Panc1 (cell line): Measurements from ENCODE around the gene ALG6. TPM values are rescaled to one million over a fixed set of nuclear protein-coding genes. Genes with fewer than 3 reads are reported as not detected.

Source experiments
- ATAC-seq: fragments of 200-7000 bp; cut with Tn5 transposase; 2 replicates; pipeline ENCODE4 v1.9.1; 2020; ENCODE audit warnings: mild to moderate bottlenecking, moderate library complexity
- BruUV-seq: library from RNA; stranded (reverse); fragments of 400-500 nt; replicated peaks from 2 replicates; lab custom pipeline; 2021; lab: Mats Ljungman, UMichigan
- CTCF ChIA-PET: fragments of 300-600 bp; sonication (Branson Sonifier 250); formaldehyde crosslinking; loops from one replicate; lab custom pipeline; 2022; ENCODE audit warnings: antibody characterized with exemption; lab: Charles Lee
- POLR2A ChIA-PET: fragments of 300-600 bp; sonication (Branson Sonifier 250); formaldehyde crosslinking; loops from one replicate; lab custom pipeline; 2022; ENCODE audit warnings: antibody characterized with exemption; lab: Charles Lee
- DNase-seq: peaks from one replicate; pipeline ENCODE4 v3.0.0-alpha.2; 2010; ENCODE audit warnings: low read depth, low spot score
- H3K27ac ChIP-seq: 2 replicates; pipeline ENCODE4 v1.5.1; 2011; ENCODE audit warnings: mild to moderate bottlenecking, low read length, inconsistent platforms
- H3K27me3 ChIP-seq: fragments of 200-500 bp; sonication (Bioruptor generic); 2 replicates; pipeline ENCODE4 v1.6.0; 2014; ENCODE audit warnings: low read length, inconsistent platforms; ENCODE audit not compliant: control insufficient read depth, insufficient read depth
- H3K36me3 ChIP-seq: fragments of 200-500 bp; sonication (Bioruptor generic); 2 replicates; pipeline ENCODE4 v1.5.1; 2014; ENCODE audit warnings: inconsistent platforms, mild to moderate bottlenecking, low read length, moderate library complexity; ENCODE audit not compliant: control insufficient read depth, insufficient read depth
- H3K4me1 ChIP-seq: 2 replicates; pipeline ENCODE4 v1.5.1; 2011; ENCODE audit warnings: inconsistent platforms, mild to moderate bottlenecking, low read length, moderate library complexity; ENCODE audit not compliant: control insufficient read depth, insufficient read depth
- H3K4me3 ChIP-seq, 2 experiments: 2 replicates each; pipeline ENCODE4 v1.5.1; 2011 to 2012; ENCODE audit warnings: low read depth in 2 of 2, low read length in 2 of 2, mild to moderate bottlenecking in 2 of 2, inconsistent platforms in 1 of 2, moderate library complexity in 1 of 2
- H3K9me3 ChIP-seq: fragments of 200-500 bp; sonication (Bioruptor generic); 2 replicates; pipeline ENCODE4 v1.5.1; 2014; ENCODE audit warnings: low read depth, mild to moderate bottlenecking, inconsistent platforms, low read length, moderate library complexity; ENCODE audit not compliant: control insufficient read depth, insufficient read depth
- POLR2AphosphoS5 ChIP-seq: IDR thresholded peaks from 2 replicates; pipeline ENCODE4 v1.6.1; 2012; ENCODE audit warnings: mild to moderate bottlenecking, low read depth, low read length, moderate library complexity
- SIN3A ChIP-seq: IDR thresholded peaks from 2 replicates; pipeline ENCODE4 v1.6.1; 2012; ENCODE audit warnings: low read depth, mild to moderate bottlenecking, low read length, moderate library complexity, borderline replicate concordance; ENCODE audit not compliant: insufficient read depth
- TCF7L2 ChIP-seq: IDR thresholded peaks from 2 replicates; pipeline ENCODE4 v1.6.1; 2011; ENCODE audit warnings: mild to moderate bottlenecking, low read depth, low read length, inconsistent platforms
- in situ Hi-C: cut with HindIII; loops from 2 replicates; pipeline ENCODE4 v1.10.0; 2016; ENCODE audit warnings: low sequenced_read_pairs, low pct_unique_long_range_greater_than_20kb
- intact Hi-C: fragments of 100-400 bp; cut with micrococcal nuclease; formaldehyde crosslinking; loops from one replicate; pipeline ENCODE4 v1.10.0; 2022; ENCODE audit not compliant: unreplicated experiment
- total RNA-seq: library from RNA; stranded (reverse); gene quantifications from one replicate; pipeline ENCODE4 v1.2.1, GENCODE V29; 2021; ENCODE audit not compliant: unreplicated experiment
- TF ChIP-seq, protein P1 (sequence below): fragments of 450-650 bp; IDR thresholded peaks from 2 replicates; pipeline ENCODE4 v1.5.1; 2017; ENCODE audit warnings: mild to moderate bottlenecking
- TF ChIP-seq, protein P2 (sequence below), 2 experiments: IDR thresholded peaks; 2 replicates each; pipeline ENCODE4 v1.6.1; 2011 to 2012; ENCODE audit warnings: low read depth in 2 of 2, control low read depth in 1 of 2, low read length in 1 of 2, mild to moderate bottlenecking in 1 of 2, moderate library complexity in 1 of 2; ENCODE audit not compliant: insufficient read depth in 1 of 2

The ALG6 gene
- total RNA-seq, 1 experiment from 2014 or later = 22.6 TPM

DNA sequence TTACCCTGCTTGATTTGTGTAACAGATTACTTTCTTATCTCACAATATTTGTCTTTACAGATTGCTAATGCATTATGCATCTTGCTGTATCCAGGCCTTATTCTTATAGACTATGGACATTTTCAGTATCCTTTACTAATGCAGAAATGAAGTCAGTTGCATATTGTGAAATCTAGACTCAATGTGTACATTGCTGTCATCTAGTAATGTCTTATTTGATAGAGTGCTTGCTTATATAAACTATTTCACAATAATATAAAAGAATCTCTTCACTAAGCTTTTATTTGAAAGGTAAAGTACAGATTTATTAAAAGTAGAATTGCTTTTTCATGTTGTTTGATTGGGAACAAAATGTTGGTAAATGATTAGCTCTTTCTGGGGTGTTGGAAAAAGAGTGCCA is 39.6 kb downstream of the ALG6 start:
- H3K27ac ChIP-seq = no peak overlapping the region
- H3K4me1 ChIP-seq = no peaks in the 10 kb centered on the region
- no peaks in the 10 kb centered on the region for H3K9me3 ChIP-seq
- TF ChIP-seq, protein P1, sequence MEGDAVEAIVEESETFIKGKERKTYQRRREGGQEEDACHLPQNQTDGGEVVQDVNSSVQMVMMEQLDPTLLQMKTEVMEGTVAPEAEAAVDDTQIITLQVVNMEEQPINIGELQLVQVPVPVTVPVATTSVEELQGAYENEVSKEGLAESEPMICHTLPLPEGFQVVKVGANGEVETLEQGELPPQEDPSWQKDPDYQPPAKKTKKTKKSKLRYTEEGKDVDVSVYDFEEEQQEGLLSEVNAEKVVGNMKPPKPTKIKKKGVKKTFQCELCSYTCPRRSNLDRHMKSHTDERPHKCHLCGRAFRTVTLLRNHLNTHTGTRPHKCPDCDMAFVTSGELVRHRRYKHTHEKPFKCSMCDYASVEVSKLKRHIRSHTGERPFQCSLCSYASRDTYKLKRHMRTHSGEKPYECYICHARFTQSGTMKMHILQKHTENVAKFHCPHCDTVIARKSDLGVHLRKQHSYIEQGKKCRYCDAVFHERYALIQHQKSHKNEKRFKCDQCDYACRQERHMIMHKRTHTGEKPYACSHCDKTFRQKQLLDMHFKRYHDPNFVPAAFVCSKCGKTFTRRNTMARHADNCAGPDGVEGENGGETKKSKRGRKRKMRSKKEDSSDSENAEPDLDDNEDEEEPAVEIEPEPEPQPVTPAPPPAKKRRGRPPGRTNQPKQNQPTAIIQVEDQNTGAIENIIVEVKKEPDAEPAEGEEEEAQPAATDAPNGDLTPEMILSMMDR = no peak
- TF ChIP-seq, protein P2, sequence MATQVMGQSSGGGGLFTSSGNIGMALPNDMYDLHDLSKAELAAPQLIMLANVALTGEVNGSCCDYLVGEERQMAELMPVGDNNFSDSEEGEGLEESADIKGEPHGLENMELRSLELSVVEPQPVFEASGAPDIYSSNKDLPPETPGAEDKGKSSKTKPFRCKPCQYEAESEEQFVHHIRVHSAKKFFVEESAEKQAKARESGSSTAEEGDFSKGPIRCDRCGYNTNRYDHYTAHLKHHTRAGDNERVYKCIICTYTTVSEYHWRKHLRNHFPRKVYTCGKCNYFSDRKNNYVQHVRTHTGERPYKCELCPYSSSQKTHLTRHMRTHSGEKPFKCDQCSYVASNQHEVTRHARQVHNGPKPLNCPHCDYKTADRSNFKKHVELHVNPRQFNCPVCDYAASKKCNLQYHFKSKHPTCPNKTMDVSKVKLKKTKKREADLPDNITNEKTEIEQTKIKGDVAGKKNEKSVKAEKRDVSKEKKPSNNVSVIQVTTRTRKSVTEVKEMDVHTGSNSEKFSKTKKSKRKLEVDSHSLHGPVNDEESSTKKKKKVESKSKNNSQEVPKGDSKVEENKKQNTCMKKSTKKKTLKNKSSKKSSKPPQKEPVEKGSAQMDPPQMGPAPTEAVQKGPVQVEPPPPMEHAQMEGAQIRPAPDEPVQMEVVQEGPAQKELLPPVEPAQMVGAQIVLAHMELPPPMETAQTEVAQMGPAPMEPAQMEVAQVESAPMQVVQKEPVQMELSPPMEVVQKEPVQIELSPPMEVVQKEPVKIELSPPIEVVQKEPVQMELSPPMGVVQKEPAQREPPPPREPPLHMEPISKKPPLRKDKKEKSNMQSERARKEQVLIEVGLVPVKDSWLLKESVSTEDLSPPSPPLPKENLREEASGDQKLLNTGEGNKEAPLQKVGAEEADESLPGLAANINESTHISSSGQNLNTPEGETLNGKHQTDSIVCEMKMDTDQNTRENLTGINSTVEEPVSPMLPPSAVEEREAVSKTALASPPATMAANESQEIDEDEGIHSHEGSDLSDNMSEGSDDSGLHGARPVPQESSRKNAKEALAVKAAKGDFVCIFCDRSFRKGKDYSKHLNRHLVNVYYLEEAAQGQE (IDR thresholded peaks at IDR 0.05; ENCODE audit: insufficient read depth in 1 of 2, low read depth in 2 of 2, low read length in 1 of 2) = no peak
- H3K36me3 ChIP-seq = 0 out of 2 replicates have a peak, but pooled peaks cover 6% of the 10 kb centered on the region
- CTCF ChIA-PET = no interaction called here
- BruUV-seq = no TSS peak
- no peak overlapping the region for H3K4me3 ChIP-seq
- in situ Hi-C loops (no loop called here), intact Hi-C loops (no loop called here)
- POLR2A ChIA-PET = no interaction called here
- no peaks in the 10 kb centered on the region for H3K27me3 ChIP-seq
- ATAC-seq (no peak), DNase-seq (no peak)

DNA sequence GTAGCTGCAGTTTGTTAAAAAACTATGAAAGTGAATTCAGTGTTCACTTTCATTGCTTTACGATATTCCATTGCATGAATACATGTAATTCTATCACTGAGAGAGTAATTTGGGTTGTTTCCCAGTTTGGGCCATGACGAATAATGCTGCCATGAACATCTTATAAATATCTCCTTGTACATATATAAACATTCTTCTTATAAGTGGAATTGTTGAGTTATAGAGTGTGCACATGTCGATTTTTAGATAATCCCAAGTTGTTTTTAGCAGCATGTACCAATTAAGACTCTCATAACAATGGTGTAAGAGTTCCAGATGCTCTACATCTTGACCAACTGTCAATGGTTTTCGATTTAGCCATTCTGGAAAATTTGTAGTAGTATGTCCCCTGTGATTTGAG is 40.9 kb downstream of the ALG6 start:
- Histone ChIP-seq H3K27me3 (no peaks in the 10 kb centered on the region), H3K4me3 (no peak overlapping the region), H3K36me3 (0 out of 2 replicates have a peak, but pooled peaks cover 8% of the 10 kb centered on the region), H3K9me3 (no peaks in the 10 kb centered on the region), H3K4me1 (no peaks in the 10 kb centered on the region), H3K27ac (no peak overlapping the region)
- POLR2A ChIA-PET = no interaction called here
- DNase-seq (no peak), ATAC-seq (no peak)
- no peak for TF ChIP-seq TCF7L2
- TF ChIP-seq SIN3A = no peak
- no peak for TF ChIP-seq POLR2AphosphoS5
- TF ChIP-seq, protein P1 = no peak
- TF ChIP-seq, protein P2 (IDR thresholded peaks at IDR 0.05; ENCODE audit: insufficient read depth in 1 of 2, low read depth in 2 of 2, low read length in 1 of 2) = no peak
- CTCF ChIA-PET = no interaction called here
- BruUV-seq = no TSS peak
- in situ Hi-C loops = no loop called here
- intact Hi-C loops = no loop called here
